Urothelium cell line (cell line): Measurements from ENCODE around the gene GC.
"Not testable (repeated sequence)": the region's sequence is repeated elsewhere in the genome, so short reads cannot be mapped to it uniquely, and the experiment has no call there.

Experiments
- DNase-seq: peaks from one replicate; pipeline ENCODE4 v3.0.0; 2011; ENCODE audit warnings: low spot score, mixed read lengths
- FAIRE-seq: peaks from 2 replicates; lab custom pipeline; 2011; peaks lifted over from hg19 to GRCh38; lab: Jason Lieb, UNC

GC gene

GRCh38 chr4:71768123-71768522, 15.8 kb downstream of the GC start:
- DNase-seq = no peak
- no peak for FAIRE-seq

- DNase-seq (no peak), FAIRE-seq (no peak)
Measured at GRCh38 chr4:71765821-71766383, 18.0 kb downstream of the GC start.

GRCh38 chr4:71765350-71765749, 18.5 kb downstream of the GC start:
- no peak for DNase-seq
- no peak for FAIRE-seq

- no peak for FAIRE-seq
- DNase-seq = no peak
Measured at GRCh38 chr4:71752383-71753042, 31.4 kb downstream of the GC start.

- DNase-seq (no peak), FAIRE-seq (no peak)
Measured at GRCh38 chr4:71749008-71749594, 34.8 kb downstream of the GC start.

- FAIRE-seq (no peak), DNase-seq (no peak)
Measured at GRCh38 chr4:71746379-71746778, 37.5 kb downstream of the GC start.

- not testable (repeated sequence) for DNase-seq
- FAIRE-seq = peak; percentile 5
Measured at GRCh38 chr4:71738782-71739181, 45.1 kb downstream of the GC start.

GRCh38 chr4:71732706-71733105, 51.2 kb downstream of the GC start:
- no peak for FAIRE-seq

GRCh38 chr4:71732066-71732465, 51.8 kb downstream of the GC start:
- DNase-seq = no peak
- no peak for FAIRE-seq

More at GRCh38 chr4:71732706-71733105, 51.2 kb downstream of the GC start:
- peak; percentile 44 for DNase-seq

- no peak for DNase-seq
- FAIRE-seq = no peak
Measured at GRCh38 chr4:71729856-71730255, 54.0 kb downstream of the GC start.

GRCh38 chr4:71713611-71714203, 70.2 kb downstream of the GC start:
- no peak for FAIRE-seq
- peak; percentile 18 for DNase-seq

- FAIRE-seq = no peak
- no peak for DNase-seq
Measured at GRCh38 chr4:71711985-71712348, 71.9 kb downstream of the GC start.

GRCh38 chr4:71711044-71711984, 72.6 kb downstream of the GC start:
- FAIRE-seq (peak; percentile 20), DNase-seq (no peak)

- FAIRE-seq (no peak), DNase-seq (peak; percentile 14)
Measured at GRCh38 chr4:71709961-71710360, 73.9 kb downstream of the GC start.

- no peak for DNase-seq
- no peak for FAIRE-seq
Measured at GRCh38 chr4:71698141-71698540, 85.7 kb downstream of the GC start.

- DNase-seq (no peak), FAIRE-seq (no peak)
Measured at GRCh38 chr4:71697031-71697430, 86.8 kb downstream of the GC start.

- FAIRE-seq (no peak), DNase-seq (no peak)
Measured at GRCh38 chr4:71694961-71695360, 88.9 kb downstream of the GC start.

GRCh38 chr4:71692963-71693362, 90.9 kb downstream of the GC start:
- FAIRE-seq (no peak), DNase-seq (no peak)

GRCh38 chr4:71692198-71692597, 91.7 kb downstream of the GC start:
- DNase-seq = no peak
- FAIRE-seq = no peak
